Jurkat, Clone E6-1 (cell line): ENCODE results near the gene RNF4.

ENCODE experiments used
- DNase-seq: peaks from one replicate; pipeline ENCODE4 v3.0.0-alpha.2; 2011; ENCODE audit warnings: low read depth, low spot score
- H3K4me3 ChIP-seq: 2 replicates; pipeline ENCODE4 v1.5.1; 2011; ENCODE audit warnings: mild to moderate bottlenecking, low read length, control low read depth, moderate library complexity

Gene RNF4

DNA sequence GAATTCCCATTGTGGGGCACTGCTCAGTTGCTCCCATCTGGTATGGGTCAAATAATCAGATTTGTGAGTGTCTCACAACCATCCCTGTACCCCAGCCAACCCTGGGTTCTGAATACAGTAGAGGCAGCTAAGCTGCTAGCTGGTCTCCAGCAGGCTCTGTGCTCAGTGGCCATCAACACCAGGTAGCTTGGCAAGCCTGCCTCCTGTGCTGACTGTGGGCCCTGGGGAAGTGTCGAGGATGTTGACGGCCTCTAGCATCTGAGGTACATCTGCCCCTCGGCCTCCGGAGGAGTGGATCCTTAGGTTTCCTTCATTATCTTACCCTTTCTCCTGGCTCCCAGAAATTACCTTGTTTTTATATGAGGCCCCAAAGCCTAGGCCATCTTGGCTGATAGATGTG, 13.3 kb downstream of the RNF4 start:
- DNase-seq = no peak
- no peak overlapping the region for H3K4me3 ChIP-seq

- H3K4me3 ChIP-seq = no peak overlapping the region
- no peak for DNase-seq
Observed at GRCh38 chr4:2482693-2483092, 13.8 kb downstream of the RNF4 start.

- DNase-seq = no peak
- H3K4me3 ChIP-seq = no peak overlapping the region
Observed at GRCh38 chr4:2483237-2483636, 14.3 kb downstream of the RNF4 start.

DNA sequence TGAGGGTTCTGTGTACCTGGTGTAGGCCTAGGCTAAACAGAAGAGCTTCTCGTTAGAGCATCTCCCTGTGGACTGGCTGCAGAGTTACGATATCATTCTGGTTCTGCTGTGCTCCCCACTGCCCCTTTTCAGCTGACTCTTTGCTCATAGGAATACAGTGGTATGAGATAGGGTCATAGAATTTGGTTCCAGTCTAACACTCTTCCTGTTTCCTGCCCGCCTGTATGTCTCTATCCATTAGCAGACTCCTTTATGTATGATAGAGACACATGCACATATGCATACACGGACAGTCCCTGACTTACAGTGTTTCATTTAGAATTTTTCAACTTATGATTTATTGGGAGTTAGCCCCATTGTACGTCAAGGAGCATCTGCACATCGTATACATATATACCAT, 15.3 kb downstream of the RNF4 start:
- H3K4me3 ChIP-seq = no peak overlapping the region
- no peak for DNase-seq

- DNase-seq = no peak
- no peak overlapping the region for H3K4me3 ChIP-seq
Observed at GRCh38 chr4:2484993-2485392, 16.1 kb downstream of the RNF4 start.

DNA sequence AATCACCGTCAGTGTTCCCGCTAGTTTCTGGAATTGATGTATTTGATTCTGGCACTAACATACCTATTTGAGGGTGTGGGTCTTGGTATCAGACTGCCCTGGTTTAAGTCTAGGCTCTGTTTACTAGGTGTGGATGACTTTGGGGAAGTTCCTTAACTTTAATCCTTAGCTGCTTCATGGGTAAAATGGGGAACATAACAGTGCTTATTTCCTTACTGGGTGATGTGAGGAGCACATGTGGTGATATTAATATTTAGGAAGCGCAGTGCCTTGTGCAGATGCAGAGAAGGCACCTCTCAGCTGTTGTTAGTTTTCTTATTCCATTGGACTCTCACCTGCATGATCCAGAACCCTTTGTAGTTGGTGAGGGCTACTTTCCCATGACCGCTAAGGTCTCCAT, 17.1 kb downstream of the RNF4 start:
- DNase-seq = no peak
- H3K4me3 ChIP-seq = no peak overlapping the region

- H3K4me3 ChIP-seq = no peak overlapping the region
- no peak for DNase-seq
Observed at GRCh38 chr4:2486981-2487380, 18.1 kb downstream of the RNF4 start.

GRCh38 chr4:2487632-2488031, 18.7 kb downstream of the RNF4 start:
- H3K4me3 ChIP-seq = no peak overlapping the region
- DNase-seq = no peak

- DNase-seq = no peak
- no peak overlapping the region for H3K4me3 ChIP-seq
Observed at GRCh38 chr4:2489081-2489805, 20.3 kb downstream of the RNF4 start.

- no peak for DNase-seq
Observed at GRCh38 chr4:2489841-2490552, 21.1 kb downstream of the RNF4 start.

DNA sequence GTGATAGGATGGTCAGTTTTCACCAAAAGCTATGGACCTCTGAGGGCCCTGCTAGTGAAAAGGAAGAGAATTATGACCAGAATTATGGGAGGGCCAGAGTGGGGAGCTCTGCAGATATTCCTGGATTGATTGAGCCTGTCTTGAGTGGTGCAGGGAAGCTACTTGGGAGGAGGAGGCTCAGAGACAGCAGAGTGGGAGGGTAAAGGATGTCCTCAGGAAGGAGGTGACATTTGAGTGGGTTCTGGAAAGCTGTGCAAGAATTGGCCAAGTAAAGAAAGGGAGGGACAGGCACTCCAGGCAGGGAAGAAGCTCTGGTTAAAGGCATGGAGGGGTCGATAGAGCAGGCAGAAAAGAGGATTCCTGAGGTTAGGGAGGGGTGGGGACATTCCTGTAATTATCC, 24.1 kb downstream of the RNF4 start:
- DNase-seq = no peak

More at GRCh38 chr4:2489841-2490552, 21.1 kb downstream of the RNF4 start:
- H3K4me3 ChIP-seq = no peak overlapping the region

DNA sequence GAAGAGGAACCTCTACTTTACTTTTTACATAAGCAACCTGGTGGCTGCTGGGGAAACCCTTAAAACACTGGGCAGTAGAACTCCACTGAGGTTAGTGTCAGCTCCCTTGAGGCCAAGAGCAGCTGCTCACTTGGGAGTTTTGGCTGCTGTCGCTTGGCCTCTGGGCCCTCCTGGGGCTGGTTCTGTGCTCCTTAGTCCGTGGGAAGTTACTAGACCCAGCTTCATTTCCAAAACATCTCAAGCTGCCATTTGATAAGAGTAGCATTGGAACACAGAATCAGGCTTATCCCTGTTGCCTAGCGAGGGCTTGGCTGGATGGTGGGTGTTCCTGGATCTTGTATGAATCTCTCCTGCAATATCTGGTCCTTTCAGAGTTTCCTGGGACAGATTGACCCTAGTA, 26.1 kb downstream of the RNF4 start:
- no peak overlapping the region for H3K4me3 ChIP-seq
- no peak for DNase-seq

More for the DNA sequence above, 24.1 kb downstream of the RNF4 start:
- H3K4me3 ChIP-seq = no peak overlapping the region

DNA sequence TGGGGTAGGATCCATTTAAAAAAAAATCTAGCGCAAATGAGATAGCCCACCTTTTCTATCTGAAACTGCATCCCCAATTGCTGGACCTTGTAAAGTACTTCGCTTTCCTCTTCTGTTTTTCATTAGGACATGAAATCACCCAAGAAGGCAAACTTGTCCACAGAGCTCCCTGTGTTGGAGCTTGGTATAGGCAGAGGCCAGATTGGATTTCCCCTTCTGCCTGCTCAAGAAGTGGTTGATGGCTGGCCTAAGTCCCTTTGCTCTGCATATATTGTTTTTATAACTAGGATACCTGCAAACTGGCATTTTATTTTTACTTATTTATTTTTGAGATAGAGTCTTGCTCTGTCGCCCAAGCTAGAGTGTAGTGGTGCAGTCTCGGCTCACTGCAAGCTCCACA, 28.4 kb downstream of the RNF4 start:
- no peak overlapping the region for H3K4me3 ChIP-seq
- no peak for DNase-seq

DNA sequence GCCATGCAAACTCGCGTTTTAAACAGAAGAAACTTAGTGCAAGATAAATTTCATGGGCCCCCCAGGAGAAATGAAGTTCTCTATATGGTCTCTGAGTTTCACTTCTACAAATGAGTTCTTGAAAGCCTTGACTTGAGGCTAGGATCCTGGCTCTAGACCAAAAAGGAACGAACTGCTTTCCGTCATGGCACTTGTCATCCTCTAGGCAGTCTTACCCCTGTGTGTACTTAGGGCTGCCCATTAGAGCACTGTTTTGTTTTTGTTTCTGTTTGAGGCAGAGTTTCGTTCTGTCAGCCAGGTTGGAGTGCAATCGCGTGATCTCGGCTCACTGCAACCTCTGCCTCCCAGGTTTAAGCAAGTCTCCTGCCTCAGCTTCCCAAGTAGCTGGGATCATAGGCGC, 29.0 kb downstream of the RNF4 start:
- no peak overlapping the region for H3K4me3 ChIP-seq
- no peak for DNase-seq

- no peak overlapping the region for H3K4me3 ChIP-seq
- no peak for DNase-seq
Observed at GRCh38 chr4:2500547-2500946, 31.6 kb downstream of the RNF4 start.

- DNase-seq = no peak
- H3K4me3 ChIP-seq = no peak overlapping the region
Observed at GRCh38 chr4:2501034-2501594, 32.2 kb downstream of the RNF4 start.

- no peak overlapping the region for H3K4me3 ChIP-seq
- DNase-seq = no peak
Observed at GRCh38 chr4:2503809-2504208, 34.9 kb downstream of the RNF4 start.

DNA sequence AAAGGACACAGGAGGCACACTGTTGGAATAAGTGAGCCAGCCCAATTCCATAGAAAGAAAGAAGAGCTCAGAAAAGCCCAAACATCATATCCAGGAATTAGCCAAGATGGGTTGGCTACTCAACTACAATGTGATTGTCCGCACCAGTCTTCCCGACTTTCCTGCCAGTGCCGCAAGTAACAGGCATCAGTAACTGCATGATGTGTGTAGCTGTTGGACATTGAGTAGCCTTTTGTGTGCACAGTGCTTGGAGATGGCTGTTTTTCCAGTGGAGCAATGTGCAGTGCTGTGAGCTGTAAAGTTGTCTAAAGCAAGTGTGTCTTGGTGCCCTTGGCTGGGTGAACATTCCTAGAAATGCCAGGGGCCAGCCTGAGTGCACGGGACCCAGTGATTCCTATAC, 38.4 kb downstream of the RNF4 start:
- H3K4me3 ChIP-seq = no peak overlapping the region
- DNase-seq = no peak

- no peak overlapping the region for H3K4me3 ChIP-seq
- DNase-seq = no peak
Observed at GRCh38 chr4:2507855-2508254, 38.9 kb downstream of the RNF4 start.

GRCh38 chr4:2510351-2511259, 41.7 kb downstream of the RNF4 start:
- DNase-seq = no peak
- H3K4me3 ChIP-seq = no peak overlapping the region
